Measurements from ENCODE around the gene CAPZA3. TPM values are rescaled to one million over a fixed set of nuclear protein-coding genes. Genes with fewer than 3 reads are reported as not detected.
"Not testable (repeated sequence)": the region's sequence is repeated elsewhere in the genome, so short reads cannot be mapped to it uniquely, and the experiment has no call there.

Gene CAPZA3
- total RNA-seq, result not detected
- not detected for polyA plus RNA-seq
- total RNA-seq, result 0 reads per million in 6 experiments

DNA sequence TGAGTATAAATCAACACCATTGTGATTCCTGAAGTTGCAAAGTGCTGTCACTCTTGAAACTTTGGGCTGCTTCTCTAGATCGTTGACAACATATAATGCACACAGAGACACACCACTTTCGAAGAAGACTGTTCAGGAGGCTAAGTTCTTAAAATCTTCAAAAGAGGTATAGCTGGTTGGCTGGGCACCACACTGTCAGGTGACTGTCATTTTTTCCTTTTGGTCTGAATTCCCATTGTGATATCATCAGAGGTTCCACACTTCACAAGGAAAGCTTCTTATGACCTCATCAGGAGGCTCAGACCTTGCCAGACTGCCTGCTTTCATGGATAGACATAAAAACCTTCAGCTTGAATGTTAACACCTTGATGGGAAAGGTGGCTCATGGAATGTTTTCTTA is at the start of gene CAPZA3, which contains the start of gene PLCZ1:
Gene CAPZA3, plus strand, starts transcription at position 301 of the 400 bp plus-strand sequence. CDS start 150 bp downstream, outside the sequence.
Gene PLCZ1, minus strand, starts transcription at position 194 of the 400 bp plus-strand sequence. CDS start 641 bp downstream, outside the sequence.
- no peaks in the 10 kb centered on the region for H3K4me1 Mint-ChIP-seq
- no peaks in the 10 kb centered on the region for H3K36me3 Mint-ChIP-seq
- no peak within 1 kb of the TSS for H3K4me3 Mint-ChIP-seq
- ATAC-seq, result no peak
- no peaks in the 10 kb centered on the region for H3K27me3 Mint-ChIP-seq
- POLR2A ChIA-PET, result no interaction called here
- no peak for DNase-seq
- peaks cover 3 to 20% (median 12%) of the 10 kb centered on the region in 9 donors for H3K9me3 Mint-ChIP-seq
- H3K27ac Mint-ChIP-seq, result no peak within 1 kb of the TSS

DNA sequence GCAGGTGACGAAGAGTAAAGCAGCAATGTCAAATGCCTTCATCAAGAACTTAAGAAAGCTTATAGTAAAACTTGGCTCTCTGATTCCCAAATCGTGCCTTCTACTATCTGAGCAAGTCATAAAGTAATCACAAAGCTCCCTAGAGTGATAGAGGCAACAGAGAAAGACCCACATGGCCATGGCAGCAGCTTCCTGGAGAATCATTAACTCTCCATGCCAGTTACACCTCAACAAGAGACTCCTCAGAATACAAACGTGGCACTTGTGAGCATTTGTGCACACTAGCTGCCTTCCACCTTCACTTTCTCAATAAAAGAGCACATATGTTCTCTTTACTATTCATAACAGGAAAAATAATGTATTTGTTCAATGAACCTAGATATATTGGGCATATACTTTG is 48.1 kb upstream of the CAPZA3 start:
- no peak overlapping the region for H3K4me3 Mint-ChIP-seq
- H3K9me3 Mint-ChIP-seq, result peaks cover 0 to 30% (median 7%) of the 10 kb centered on the region in 9 donors
- DNase-seq, result no peak
- POLR2A ChIA-PET, result no interaction called here
- H3K27ac Mint-ChIP-seq, result no peak overlapping the region
- no peaks in the 10 kb centered on the region for H3K36me3 Mint-ChIP-seq
- H3K4me1 Mint-ChIP-seq, result no peaks in the 10 kb centered on the region
- no peaks in the 10 kb centered on the region for H3K27me3 Mint-ChIP-seq
- no peak for ATAC-seq

DNA sequence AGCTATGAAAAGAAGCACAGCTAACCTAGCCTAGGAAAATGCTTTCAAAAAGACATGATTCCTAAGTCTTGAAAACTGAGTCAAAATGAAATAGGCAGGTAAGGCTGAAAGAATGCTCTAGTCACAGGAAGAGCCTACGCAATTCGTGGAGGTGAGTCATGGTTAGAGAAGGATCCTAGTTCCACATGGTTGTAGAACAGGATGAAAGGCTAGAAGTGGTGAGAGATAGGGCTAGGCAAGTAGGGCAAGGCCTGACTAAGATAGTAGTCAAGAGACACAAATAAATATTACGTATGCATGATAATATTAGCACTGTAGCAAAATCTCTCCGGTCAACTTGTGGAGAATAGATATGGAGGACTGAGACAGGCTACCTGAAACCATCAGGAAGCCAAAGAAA is 47.3 kb upstream of the CAPZA3 start:
- Mint-ChIP-seq H3K36me3 (no peaks in the 10 kb centered on the region), H3K27me3 (no peaks in the 10 kb centered on the region), H3K4me1 (no peaks in the 10 kb centered on the region), H3K9me3 (peaks cover 0 to 30% (median 7%) of the 10 kb centered on the region in 9 donors), H3K4me3 (no peak overlapping the region), H3K27ac (no peak overlapping the region)
- DNase-seq (no peak), ATAC-seq (no peak)
- POLR2A ChIA-PET, result no interaction called here

DNA sequence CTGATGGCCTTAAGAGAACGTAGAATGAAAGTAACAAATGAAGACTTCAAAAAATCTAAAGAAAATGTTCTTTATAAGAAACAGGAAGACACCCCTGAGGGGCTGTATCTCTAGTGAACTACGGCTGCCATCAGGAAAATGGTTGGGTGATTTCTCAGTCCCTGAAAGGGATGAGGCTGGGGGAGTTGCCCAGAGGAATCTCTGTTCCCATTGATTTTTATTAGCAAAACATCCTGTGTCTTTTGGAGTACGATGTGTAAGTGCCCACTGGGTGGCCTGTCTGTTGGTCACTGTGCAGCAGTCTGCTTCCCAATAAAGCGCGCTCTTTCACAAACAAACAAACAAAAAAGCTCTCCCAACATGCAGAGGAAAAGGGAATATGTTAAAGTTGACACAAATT is 43.9 kb upstream of the CAPZA3 start:
- ATAC-seq, H3K36me3 Mint-ChIP-seq, H3K4me3 Mint-ChIP-seq, H3K27me3 Mint-ChIP-seq, DNase-seq, H3K4me1 Mint-ChIP-seq, POLR2A ChIA-PET, H3K27ac Mint-ChIP-seq: not testable (repeated sequence)
- peaks cover 0 to 32% (median 13%) of the 10 kb centered on the region in 9 donors for H3K9me3 Mint-ChIP-seq

DNA sequence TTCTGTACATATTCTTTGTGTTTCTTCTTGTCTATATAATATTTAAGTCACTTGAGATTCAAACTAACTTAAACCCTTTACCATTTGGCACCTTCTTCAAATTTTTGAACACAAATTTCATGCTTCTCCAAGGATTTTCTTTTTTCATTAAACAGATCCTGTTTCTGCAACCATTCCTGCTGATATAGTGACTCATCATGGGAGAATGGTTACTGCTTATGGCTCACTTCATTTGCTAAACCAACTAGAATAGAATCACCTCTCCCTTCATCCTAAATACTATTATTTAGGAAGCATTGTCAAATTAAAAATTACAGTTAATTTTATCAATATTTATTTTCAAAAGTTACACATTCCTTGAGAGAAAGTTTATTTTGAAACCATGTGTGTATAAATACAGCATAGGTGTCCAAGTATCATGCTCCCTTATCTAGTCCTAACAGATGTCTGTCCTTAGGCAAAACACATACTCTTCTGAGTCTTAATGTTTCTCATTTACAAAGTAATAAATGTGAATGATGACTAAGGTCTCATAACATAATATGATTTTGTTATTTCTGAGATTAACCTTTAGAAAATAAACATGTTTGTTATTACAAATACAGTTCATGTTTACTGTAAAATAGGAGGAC is 40.8 kb upstream of the CAPZA3 start:
- no peak overlapping the region for H3K27ac Mint-ChIP-seq
- H3K4me1 Mint-ChIP-seq, result no peaks in the 10 kb centered on the region
- ATAC-seq, result no peak
- no peaks in the 10 kb centered on the region for H3K36me3 Mint-ChIP-seq
- peaks cover 0 to 3% (median 0%) of the 10 kb centered on the region in 5 donors for H3K27me3 Mint-ChIP-seq
- DNase-seq, result no peak
- peaks cover 0 to 20% (median 9%) of the 10 kb centered on the region in 9 donors for H3K9me3 Mint-ChIP-seq
- POLR2A ChIA-PET, result no interaction called here
- no peak overlapping the region for H3K4me3 Mint-ChIP-seq

DNA sequence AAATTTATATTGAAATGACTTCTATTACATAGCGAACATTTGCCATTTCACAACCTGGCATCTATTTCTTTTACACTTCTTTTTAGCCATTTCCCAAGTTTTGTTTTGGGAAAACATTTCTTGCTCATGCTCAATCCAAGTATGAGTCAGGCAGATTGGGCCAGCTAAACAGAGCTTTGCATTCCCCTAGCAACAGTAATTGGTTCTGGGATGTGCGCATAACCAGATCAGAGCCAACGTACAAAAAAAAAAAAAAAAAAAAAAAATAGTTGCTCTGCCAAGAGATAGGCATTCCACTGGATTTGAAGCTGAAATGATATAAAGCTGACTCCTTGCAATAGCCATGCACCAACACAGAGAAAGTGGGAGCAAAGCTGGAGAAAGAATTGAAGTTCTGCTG is 37.6 kb upstream of the CAPZA3 start:
- H3K27me3 Mint-ChIP-seq, result peaks cover 0 to 3% (median 2%) of the 10 kb centered on the region in 5 donors
- ATAC-seq (no peak), DNase-seq (no peak)
- peaks cover 0 to 2% (median 0%) of the 10 kb centered on the region in 3 donors for H3K36me3 Mint-ChIP-seq
- no peaks in the 10 kb centered on the region for H3K4me1 Mint-ChIP-seq
- no peak overlapping the region for H3K4me3 Mint-ChIP-seq
- POLR2A ChIA-PET, result interaction anchor here (0.6 kb wide), 1 partner anchor 62 kb away, joined by 4 read pairs; no protein-coding TSS in a partner anchor
- H3K27ac Mint-ChIP-seq, result no peak overlapping the region
- peaks cover 0 to 29% (median 8%) of the 10 kb centered on the region in 9 donors for H3K9me3 Mint-ChIP-seq

DNA sequence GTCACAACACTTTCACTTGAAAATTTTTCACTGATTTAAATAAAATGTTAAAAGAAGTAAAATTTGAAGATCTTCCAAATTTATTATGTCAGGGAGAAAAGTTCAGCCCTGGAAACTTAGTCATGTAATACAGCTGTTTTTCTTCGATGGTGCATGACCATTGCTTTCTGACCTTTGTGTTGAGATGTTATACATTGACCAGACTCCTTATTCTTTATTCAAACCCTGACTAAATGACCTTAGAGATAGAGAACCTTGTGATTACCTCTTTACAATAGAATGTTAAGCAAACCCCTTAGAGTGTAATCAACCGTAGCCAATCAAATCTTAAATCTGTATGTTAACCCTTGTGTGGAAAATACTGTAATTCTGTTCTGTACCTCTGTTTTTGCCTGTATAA is 34.6 kb upstream of the CAPZA3 start:
- POLR2A ChIA-PET, result no interaction called here
- H3K9me3 Mint-ChIP-seq, result peaks cover 1 to 26% (median 10%) of the 10 kb centered on the region in 9 donors
- peaks cover 0 to 5% (median 2%) of the 10 kb centered on the region in 3 donors for H3K36me3 Mint-ChIP-seq
- no peak overlapping the region for H3K27ac Mint-ChIP-seq
- H3K27me3 Mint-ChIP-seq, result peaks cover 0 to 3% (median 2%) of the 10 kb centered on the region in 5 donors
- H3K4me3 Mint-ChIP-seq, result no peak overlapping the region
- no peak for DNase-seq
- ATAC-seq, result no peak
- no peaks in the 10 kb centered on the region for H3K4me1 Mint-ChIP-seq

DNA sequence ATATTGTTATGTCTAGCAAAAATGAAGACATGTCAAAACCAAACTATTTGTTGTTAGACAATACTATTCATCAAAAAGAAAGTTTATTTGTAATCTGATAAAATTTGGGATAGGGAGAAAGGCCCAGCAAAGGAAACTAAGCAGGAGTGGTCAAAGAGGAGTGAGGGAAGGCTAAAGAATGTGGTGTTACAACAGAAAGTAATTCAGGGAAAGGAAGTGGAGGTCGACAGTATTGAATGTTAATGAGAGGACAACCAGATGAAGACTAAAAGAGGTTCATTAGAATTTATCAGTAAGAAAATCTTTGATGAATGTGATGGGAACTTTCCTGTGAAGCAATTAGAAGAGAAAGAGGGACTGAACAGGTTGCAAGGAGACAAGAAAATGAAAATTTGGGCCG is 34.0 kb upstream of the CAPZA3 start:
- peaks cover 0 to 3% (median 2%) of the 10 kb centered on the region in 5 donors for H3K27me3 Mint-ChIP-seq
- H3K9me3 Mint-ChIP-seq, result peaks cover 1 to 26% (median 11%) of the 10 kb centered on the region in 9 donors
- H3K4me1 Mint-ChIP-seq, result no peaks in the 10 kb centered on the region
- no peak overlapping the region for H3K4me3 Mint-ChIP-seq
- H3K36me3 Mint-ChIP-seq, result peaks cover 0 to 5% (median 2%) of the 10 kb centered on the region in 3 donors
- POLR2A ChIA-PET, result no interaction called here
- DNase-seq, result no peak
- no peak for ATAC-seq
- no peak overlapping the region for H3K27ac Mint-ChIP-seq

DNA sequence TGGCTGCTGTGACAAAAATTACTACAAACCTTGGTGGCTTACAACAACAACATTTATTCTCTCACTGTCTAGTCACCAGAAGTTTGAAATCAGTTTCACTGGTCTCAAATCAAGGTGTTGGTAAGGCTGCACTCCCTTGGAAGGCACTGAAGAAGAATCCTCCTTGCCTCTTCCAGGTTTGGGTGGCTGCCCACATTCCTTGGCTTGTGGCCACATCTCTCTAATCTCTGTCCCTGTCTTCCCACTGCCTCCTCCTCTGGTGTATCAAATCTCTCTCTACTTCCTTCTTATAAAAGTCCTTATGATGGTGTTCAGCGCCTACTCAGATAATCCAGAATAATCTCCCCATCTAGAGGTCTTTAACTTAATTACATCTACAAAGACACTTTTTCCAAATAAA is 31.1 kb upstream of the CAPZA3 start:
- Mint-ChIP-seq H3K27me3 (peaks cover 0 to 3% (median 0%) of the 10 kb centered on the region in 5 donors), H3K36me3 (peaks cover 0 to 5% (median 2%) of the 10 kb centered on the region in 3 donors), H3K4me3 (no peak overlapping the region), H3K4me1 (no peaks in the 10 kb centered on the region), H3K27ac (no peak overlapping the region), H3K9me3 (peaks cover 1 to 32% (median 16%) of the 10 kb centered on the region in 9 donors)
- DNase-seq, result no peak
- POLR2A ChIA-PET, result no interaction called here
- no peak for ATAC-seq

DNA sequence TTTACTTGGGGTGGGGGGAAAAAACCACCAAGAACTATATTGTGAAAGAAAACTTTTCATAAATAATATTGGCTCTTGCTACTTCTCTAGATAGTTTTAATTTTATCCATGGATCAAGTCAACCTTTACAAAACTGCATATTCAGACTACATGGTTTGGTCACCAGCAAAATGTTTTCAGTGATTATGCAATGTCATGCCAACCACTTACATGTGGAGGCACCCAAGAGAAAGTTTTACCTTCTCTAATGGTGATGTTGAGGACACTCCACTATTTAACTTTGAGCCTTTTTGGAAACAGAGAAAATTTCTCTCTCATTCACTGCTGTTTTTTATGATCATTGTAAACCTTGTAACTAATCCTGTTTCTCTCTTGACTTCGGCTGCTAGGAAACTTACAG is 21.7 kb upstream of the CAPZA3 start:
- Mint-ChIP-seq H3K4me3 (no peak overlapping the region), H3K4me1 (no peaks in the 10 kb centered on the region), H3K27me3 (no peaks in the 10 kb centered on the region), H3K27ac (no peak overlapping the region), H3K9me3 (no peaks in the 10 kb centered on the region), H3K36me3 (no peaks in the 10 kb centered on the region)
- POLR2A ChIA-PET, result no interaction called here
- ATAC-seq, result no peak
- DNase-seq, result no peak

DNA sequence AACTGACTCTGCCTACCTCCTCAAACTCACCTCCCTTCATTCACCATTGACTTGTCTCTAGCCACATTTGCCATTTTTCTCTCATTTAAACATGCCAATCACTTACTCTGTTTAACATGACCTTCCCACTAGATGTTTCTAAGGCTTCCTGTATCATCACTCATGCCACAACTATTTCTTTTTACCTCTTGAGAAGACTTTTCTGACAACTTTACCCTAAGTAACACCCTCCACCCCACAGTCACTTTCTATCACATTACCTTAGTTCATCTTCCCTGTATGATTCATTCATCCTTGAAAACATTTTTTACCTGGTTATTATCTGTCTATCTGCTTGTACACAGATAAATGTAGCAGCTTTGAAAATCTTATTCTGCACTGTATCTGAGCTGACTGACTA is 19.5 kb upstream of the CAPZA3 start:
- H3K36me3 Mint-ChIP-seq, result no peaks in the 10 kb centered on the region
- H3K27me3 Mint-ChIP-seq, result no peaks in the 10 kb centered on the region
- H3K4me3 Mint-ChIP-seq, result no peak overlapping the region
- H3K4me1 Mint-ChIP-seq, result no peaks in the 10 kb centered on the region
- no peak for DNase-seq
- no peak overlapping the region for H3K27ac Mint-ChIP-seq
- ATAC-seq, result no peak
- H3K9me3 Mint-ChIP-seq, result peaks cover 0 to 5% (median 0%) of the 10 kb centered on the region in 9 donors
- POLR2A ChIA-PET, result no interaction called here

DNA sequence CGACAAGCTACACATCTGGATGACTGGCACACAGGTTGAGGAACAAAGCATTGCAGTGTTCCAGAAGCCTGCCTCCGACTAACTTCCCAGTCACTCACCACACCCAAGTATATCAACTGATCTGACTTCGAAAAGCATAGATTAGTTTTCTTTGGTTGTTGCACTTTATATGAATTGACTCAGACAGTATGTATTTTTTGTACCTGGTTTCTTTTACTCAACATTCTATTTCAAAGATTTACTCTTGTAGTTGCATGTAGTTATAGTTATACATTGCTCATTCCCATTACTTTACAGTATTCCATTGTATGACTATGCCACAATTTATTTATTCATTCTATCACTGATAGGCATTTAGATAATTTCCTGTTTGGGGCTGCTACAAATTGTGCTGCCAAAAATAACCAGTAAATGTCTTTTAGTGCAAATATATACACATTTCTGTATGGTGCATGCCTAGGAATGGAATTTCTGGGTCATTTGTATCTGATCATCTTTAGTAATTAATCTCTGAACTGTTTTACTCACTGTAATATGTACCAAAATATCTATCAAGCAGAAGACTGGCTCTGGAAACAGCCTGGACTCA is 17.9 kb upstream of the CAPZA3 start:
- Mint-ChIP-seq H3K27me3 (no peaks in the 10 kb centered on the region), H3K4me3 (no peak overlapping the region), H3K36me3 (no peaks in the 10 kb centered on the region), H3K4me1 (no peaks in the 10 kb centered on the region), H3K9me3 (peaks cover 0 to 14% (median 0%) of the 10 kb centered on the region in 9 donors), H3K27ac (no peak overlapping the region)
- ATAC-seq (no peak), DNase-seq (no peak)
- POLR2A ChIA-PET, result no interaction called here

- H3K27me3 Mint-ChIP-seq, result no peaks in the 10 kb centered on the region
- H3K4me1 Mint-ChIP-seq, result no peaks in the 10 kb centered on the region
- H3K27ac Mint-ChIP-seq, result no peak overlapping the region
- no peak overlapping the region for H3K4me3 Mint-ChIP-seq
- POLR2A ChIA-PET, result no interaction called here
- DNase-seq, result no peak
- ATAC-seq, result no peak
- H3K9me3 Mint-ChIP-seq, result peaks cover 0 to 15% (median 0%) of the 10 kb centered on the region in 9 donors
- no peaks in the 10 kb centered on the region for H3K36me3 Mint-ChIP-seq
Observed at GRCh38 chr12:18720690-18721089, 17.2 kb upstream of the CAPZA3 start.

All from naive thymus-derived CD8-positive, alpha-beta T cell (primary cell).